GM12878 (cell line): Measurements from ENCODE around the gene ADGRA3. TPM values are rescaled to one million over a fixed set of nuclear protein-coding genes. Genes with fewer than 3 reads are reported as not detected.

ENCODE experiments used
- ATAC-seq: fragments of 200-7000 bp; cut with Tn5 transposase; 3 replicates; pipeline ENCODE4 v1.9.1; 2020; ENCODE audit warnings: mild to moderate bottlenecking, moderate library complexity
- BruUV-seq: library from RNA; stranded (reverse); fragments of 400-500 nt; replicated peaks from 2 replicates; lab custom pipeline; 2021; lab: Mats Ljungman, UMichigan
- CTCF ChIA-PET: fragments of 300-600 bp; sonication (Branson Sonifier 250); formaldehyde crosslinking; extraction: SDS; loops from one replicate; lab custom pipeline; 2021; ENCODE audit warnings: inconsistent platforms; lab: Yijun Ruan, JAX
- POLR2A ChIA-PET: fragments of 350-600 bp; formaldehyde crosslinking; extraction: SDS; loops from one replicate; lab custom pipeline; 2021; ENCODE audit warnings: inconsistent platforms; lab: Charles Lee
- RAD21 ChIA-PET: fragments of 300-600 bp; sonication (Branson Sonifier 250); formaldehyde crosslinking; loops from one replicate; lab custom pipeline; 2023; ENCODE audit warnings: antibody characterized with exemption; ENCODE audit not compliant: unreplicated experiment; lab: Charles Lee
- SMC1A ChIA-PET: fragments of 300-600 bp; sonication (Branson Sonifier 250); formaldehyde crosslinking; loops from one replicate; lab custom pipeline; 2023; ENCODE audit not compliant: unreplicated experiment, uncharacterized antibody; lab: Charles Lee
- DNase-seq: peaks from one replicate; pipeline ENCODE4 v3.0.0-alpha.2; 2011; ENCODE audit warnings: low read depth, low spot score
- FAIRE-seq: peaks from 3 replicates; lab custom pipeline; 2011; peaks lifted over from hg19 to GRCh38; lab: Jason Lieb, UNC
- H2AFZ ChIP-seq: 2 replicates; pipeline ENCODE4 v1.6.0; 2011; ENCODE audit warnings: low read depth, low read length, control low read depth; ENCODE audit not compliant: control insufficient read depth
- H3K27ac ChIP-seq: 2 replicates; pipeline ENCODE4 v1.5.1; 2011; ENCODE audit warnings: control low read depth; ENCODE audit not compliant: control insufficient read depth, insufficient read depth
- H3K27me3 ChIP-seq, 2 experiments: replicated peaks in 1 of 2; 2 replicates each; pipeline versions ENCODE4 v1.6.0 to v1.6.1; 2011; ENCODE audit warnings: low read length in 1 of 2; ENCODE audit not compliant: control insufficient read depth in 2 of 2, insufficient read depth in 2 of 2
- H3K36me3 ChIP-seq, 2 experiments: 2 replicates each; pipeline ENCODE4 v1.5.1; 2011; ENCODE audit warnings: low read length in 1 of 2; ENCODE audit not compliant: control insufficient read depth in 2 of 2, insufficient read depth in 2 of 2
- H3K4me1 ChIP-seq: 2 replicates; pipeline ENCODE4 v1.6.1; 2011; ENCODE audit warnings: mild to moderate bottlenecking, low read length, moderate library complexity, mixed read lengths; ENCODE audit not compliant: control insufficient read depth, insufficient read depth
- H3K4me2 ChIP-seq: 2 replicates; pipeline ENCODE4 v1.6.0; 2011; ENCODE audit warnings: control low read depth; ENCODE audit not compliant: control insufficient read depth, insufficient read depth
- H3K4me3 ChIP-seq: fragments of 200-600 bp; sonication (generic); 2 replicates; pipeline ENCODE4 v1.5.1; 2016
- H3K79me2 ChIP-seq: 2 replicates; pipeline ENCODE4 v1.6.0; 2011; ENCODE audit warnings: low read length; ENCODE audit not compliant: control insufficient read depth, insufficient read depth
- H3K9ac ChIP-seq: 2 replicates; pipeline ENCODE4 v1.8.0; 2011; ENCODE audit warnings: low read length, control low read depth, mixed read lengths; ENCODE audit not compliant: control insufficient read depth, insufficient read depth
- H3K9me3 ChIP-seq: replicated peaks from 3 replicates; pipeline ENCODE4 v1.5.1; 2011; ENCODE audit warnings: mild to moderate bottlenecking, low read length; ENCODE audit not compliant: control insufficient read depth, insufficient read depth
- H4K20me1 ChIP-seq: 2 replicates; pipeline ENCODE4 v1.6.0; 2011; ENCODE audit not compliant: control insufficient read depth, insufficient read depth
- BHLHE40 ChIP-seq, 2 experiments: fragments of 450-650 bp in 1 of 2; IDR thresholded peaks; 2 replicates each; pipeline ENCODE4 v1.6.1; 2011 to 2017; ENCODE audit warnings: low read depth in 2 of 2, borderline replicate concordance in 1 of 2, improper control_type of control experiment in 1 of 2, low read length in 1 of 2, mild to moderate bottlenecking in 1 of 2
- GABPA ChIP-seq: IDR thresholded peaks from 2 replicates; pipeline ENCODE4 v1.6.1; 2014; ENCODE audit warnings: antibody characterized with exemption, low read depth, mild to moderate bottlenecking, inconsistent platforms
- HSF1 ChIP-seq: fragments of 150-350 bp; IDR thresholded peaks from 2 replicates; pipeline ENCODE4 v1.6.1; 2014; ENCODE audit warnings: mild to moderate bottlenecking, low read depth, low read length
- JUND ChIP-seq: IDR thresholded peaks from 2 replicates; pipeline ENCODE4 v1.6.1; 2012; ENCODE audit warnings: low read depth, mild to moderate bottlenecking, low read length, improper control_type of control experiment, moderate library complexity
- MEF2A ChIP-seq: IDR thresholded peaks from 2 replicates; pipeline ENCODE4 v1.6.1; 2011; ENCODE audit warnings: low read depth, mild to moderate bottlenecking, low read length, moderate library complexity; ENCODE audit not compliant: insufficient read depth
- SP1 ChIP-seq: IDR thresholded peaks from one replicate; pipeline ENCODE4 v1.6.1; 2011; ENCODE audit warnings: low read depth, low read length
- SUPT20H ChIP-seq: IDR thresholded peaks from 2 replicates; pipeline ENCODE4 v1.6.1; 2011; ENCODE audit warnings: low read depth, mild to moderate bottlenecking, low read length, moderate library complexity, borderline replicate concordance; ENCODE audit not compliant: control insufficient read depth
- TBL1XR1 ChIP-seq: IDR thresholded peaks from 2 replicates; pipeline ENCODE4 v1.6.1; 2012; ENCODE audit warnings: low read depth, low read length, improper control_type of control experiment
- TCF12 ChIP-seq: IDR thresholded peaks from 2 replicates; pipeline ENCODE4 v1.6.1; 2011; ENCODE audit warnings: low read depth, mild to moderate bottlenecking, low read length
- WGBS: methylation state at CpG from one replicate; pipeline ENCODE4 v1.1.6; 2016; ENCODE audit warnings: low lambda C conversion rate; ENCODE audit not compliant: insufficient replicate concordance, insufficient coverage; ENCODE audit errors: missing lambda C conversion rate; 5-methylcytosine and 5-hydroxymethylcytosine counted together
- in situ Hi-C: fragments of 300-500 bp; cut with MboI; formaldehyde crosslinking; loops from 9 replicates; pipeline ENCODE4 v1.14.3; 2018; ENCODE audit warnings: mixed read lengths
- intact Hi-C: fragments of 100-400 bp; cut with micrococcal nuclease; formaldehyde crosslinking; loops from one replicate; pipeline ENCODE4 v1.14.2; 2022; ENCODE audit not compliant: unreplicated experiment
- polyA plus RNA-seq, 11 experiments: library from polyadenylated mRNA; depleted of rRNA in 4 of 11; unstranded in 6 of 11; stranded (reverse) in 5 of 11; fragments of >200 nt; fragmentation: Nextera tagmentation in 4 of 11; fragmentation: Illumina TruSeq in 1 of 11; extraction: Ambion mirVana in 4 of 11; extraction: Trizol in 1 of 11; gene quantifications; 1 replicate in 1 of 11; 2 replicates in 10 of 11; pipeline versions ENCODE4 v1.2.1 to v1.2.3, GENCODE V29; 2011 to 2016; ENCODE audit warnings: inconsistent platforms in 2 of 11, missing spikeins in 2 of 11, low read depth in 1 of 11
- total RNA-seq, 4 experiments: library from RNA; depleted of rRNA in 3 of 4; stranded (reverse); fragments of >200 nt in 3 of 4; fragmentation: Illumina TruSeq in 1 of 4; extraction: Trizol in 1 of 4; gene quantifications; 2 replicates each; pipeline versions ENCODE4 v1.2.1 to v1.2.3, GENCODE V29; 2013 to 2021

The ADGRA3 gene
- total and polyA plus RNA-seq, 10 of the 15 experiments (the other 5 are each of a cell fraction or from before 2014, with no cell fraction given): 0.24 to 66.2 (median 2.5) TPM

GRCh38 chr4:22539251-22539650, 23.4 kb upstream of the ADGRA3 start:
- CTCF ChIA-PET: interaction anchor here (0.8 to 1.5 kb wide), 5 partner anchors 9 to 104 kb away, joined by 3 to 5 read pairs (median 3); no protein-coding TSS in a partner anchor
- no peak overlapping the region for H3K27ac ChIP-seq
- no peak for FAIRE-seq

More at GRCh38 chr4:22539251-22539650, 23.4 kb upstream of the ADGRA3 start:
- ChIA-PET RAD21 (no interaction called here), POLR2A (no interaction called here), SMC1A (interaction anchor here (1.0 to 1.8 kb wide), 6 partner anchors 9 to 150 kb away, joined by 3 to 9 read pairs (median 4); no protein-coding TSS in a partner anchor)
- no peaks in the 10 kb centered on the region for H3K9me3 ChIP-seq
- in situ Hi-C loops: no loop called here
- ATAC-seq (no peak), DNase-seq (no peak)
- intact Hi-C loops: no loop called here
- H3K4me1 ChIP-seq: no peaks in the 10 kb centered on the region
- H3K36me3 ChIP-seq: no peaks in the 10 kb centered on the region
- H3K27me3 ChIP-seq: no peaks in the 10 kb centered on the region
- H2AFZ ChIP-seq: no peak overlapping the region
- no peak overlapping the region for H3K9ac ChIP-seq
- no peaks in the 10 kb centered on the region for H4K20me1 ChIP-seq
- no peak overlapping the region for H3K4me3 ChIP-seq
- no peaks in the 10 kb centered on the region for H3K79me2 ChIP-seq
- no peak overlapping the region for H3K4me2 ChIP-seq
- 23% methylated on average over 2 of the region's 2 CpGs for WGBS
- no TSS peak for BruUV-seq
- TF ChIP-seq SUPT20H (no peak), JUND (no peak), TBL1XR1 (no peak), TCF12 (no peak), HSF1 (no peak), MEF2A (no peak), SP1 (no peak), BHLHE40 (IDR thresholded peaks at IDR 0.05; ENCODE audit: borderline replicate concordance in 1 of 2, low read depth in 2 of 2, low read length in 1 of 2) (no peak), GABPA (no peak)
